Activated CD4-positive, alpha-beta T cell treated with anti-CD3 and anti-CD28 coated beads, Interleukin-10, Interleukin-2, amounts not matched to agents 100 ng/mL and 50 ng/mL, durations not matched to agents 16 hours and 8 hours (primary cell): ENCODE measurements around the gene SF3B6.
"Not testable (repeated sequence)": the region's sequence is repeated elsewhere in the genome, so short reads cannot be mapped to it uniquely, and the experiment has no call there.

Experiments
- DNase-seq: peaks from one replicate; pipeline ENCODE4 v3.0.0-alpha.2; 2020

SF3B6 gene

DNA sequence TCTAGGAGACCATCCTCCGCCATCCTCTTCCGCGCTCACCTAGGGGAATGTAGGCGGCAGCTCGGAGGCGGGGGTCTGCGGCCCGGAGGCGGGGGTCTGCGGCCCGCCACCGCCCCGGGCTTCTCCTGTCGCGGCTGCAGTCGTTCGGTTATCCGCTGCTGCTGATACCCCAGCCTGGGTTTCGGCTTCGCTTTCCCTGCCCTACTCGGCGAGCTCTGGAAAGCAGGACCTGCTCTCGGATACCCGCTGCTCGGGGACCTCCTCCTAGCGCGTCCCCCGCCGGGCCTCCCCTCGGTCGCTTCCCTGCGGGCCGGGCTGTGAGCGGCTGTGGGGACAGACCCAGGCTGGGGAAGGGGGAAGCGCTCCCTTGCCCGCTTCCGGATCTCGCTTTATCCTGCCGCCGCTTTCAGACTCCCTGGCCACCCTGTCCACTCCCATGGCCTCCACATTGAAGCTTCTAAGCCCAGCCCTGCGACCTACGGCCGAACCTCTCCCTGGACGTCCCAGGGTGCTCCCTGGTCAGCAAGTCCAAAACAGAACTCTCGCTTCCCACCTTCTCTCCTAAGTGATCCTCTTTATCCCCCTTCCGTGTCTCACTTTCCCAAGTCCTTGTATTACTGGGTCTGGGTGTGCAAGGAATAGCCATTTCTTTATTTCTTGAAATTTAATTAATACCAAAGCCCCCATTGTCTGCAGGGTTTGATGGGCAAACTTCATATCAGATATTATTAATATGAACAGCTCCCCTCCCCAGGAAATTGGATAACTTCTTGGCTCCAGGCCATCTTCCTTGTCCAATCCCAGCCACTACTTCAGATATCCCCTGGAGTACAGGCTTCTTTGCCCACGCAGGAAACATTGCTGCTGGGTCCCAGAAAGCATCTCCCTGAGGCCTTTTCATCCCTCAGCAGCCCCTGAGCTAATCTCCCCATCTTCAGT lies 25.8 kb downstream of the SF3B6 start:
- DNase-seq = no peak

DNA sequence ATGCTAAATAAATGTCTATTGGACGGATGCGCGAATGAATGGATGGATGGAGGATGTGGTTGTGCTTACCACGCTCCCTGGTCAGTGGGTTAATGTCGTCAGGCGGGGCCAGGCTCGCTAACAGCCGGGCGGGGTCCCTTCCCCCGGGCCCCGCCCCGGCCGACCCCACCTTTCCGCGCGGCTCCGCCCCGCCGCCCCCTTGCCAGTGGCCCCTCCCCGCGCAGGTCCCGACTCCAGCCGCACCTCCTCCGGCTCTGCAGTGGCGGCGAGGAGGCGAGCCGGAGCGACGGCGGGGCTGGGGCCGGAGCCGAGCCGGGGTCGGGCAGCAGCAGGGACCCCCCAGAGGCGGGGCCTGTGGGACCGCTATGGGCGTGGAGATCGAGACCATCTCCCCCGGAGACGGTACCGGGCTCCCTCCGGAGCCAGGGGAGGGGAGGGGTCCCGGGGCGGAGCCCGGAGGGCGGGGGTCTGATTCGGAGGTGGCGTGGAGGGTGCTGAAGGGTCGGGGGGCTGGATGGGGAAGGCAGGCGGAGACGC lies 26.6 kb downstream of the SF3B6 start, which contains the start of gene FKBP1B:
Gene FKBP1B (plus strand): TSS at position 257 of the 537 bp plus-strand sequence. CDS start 109 bp downstream, at position 366.
- DNase-seq = peak; percentile 64

DNA sequence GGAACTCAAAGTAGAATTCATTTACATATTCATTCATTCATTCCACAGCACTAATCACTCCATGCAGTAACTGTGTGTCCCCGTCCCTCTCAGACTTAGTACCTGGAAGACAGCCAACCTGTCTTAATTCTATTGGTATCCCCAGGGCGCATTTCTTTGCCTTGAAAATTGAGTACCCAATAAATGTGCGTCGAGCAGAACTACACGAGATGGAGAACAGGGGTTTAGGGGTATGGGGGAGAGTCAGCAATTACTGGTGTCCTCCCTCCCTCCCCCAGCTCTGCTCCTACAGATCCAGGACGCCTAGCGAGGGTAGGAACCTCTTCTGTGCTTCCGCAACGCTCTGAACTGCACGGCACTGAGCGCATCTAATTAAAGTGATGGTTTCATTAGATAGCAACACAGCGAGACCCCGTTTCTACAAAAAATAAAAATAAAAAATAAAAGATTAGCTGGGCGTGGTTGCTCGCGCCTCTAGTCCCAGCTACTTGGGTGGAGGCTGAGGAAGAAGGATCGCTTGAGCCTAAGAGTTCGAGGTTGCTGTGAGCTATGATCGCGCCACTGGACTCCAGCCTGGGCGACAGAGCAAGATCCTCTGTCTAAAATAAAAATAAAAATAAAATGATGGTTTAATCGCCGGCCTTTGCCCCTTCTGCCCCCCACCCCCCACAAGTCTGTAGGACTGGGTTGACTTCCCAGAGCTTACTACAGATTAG lies 27.2 kb downstream of the SF3B6 start:
- DNase-seq = no peak

- no peak for DNase-seq
These were observed 28.5 kb downstream of the SF3B6 start for GRCh38 chr2:24047703-24048033.

DNA sequence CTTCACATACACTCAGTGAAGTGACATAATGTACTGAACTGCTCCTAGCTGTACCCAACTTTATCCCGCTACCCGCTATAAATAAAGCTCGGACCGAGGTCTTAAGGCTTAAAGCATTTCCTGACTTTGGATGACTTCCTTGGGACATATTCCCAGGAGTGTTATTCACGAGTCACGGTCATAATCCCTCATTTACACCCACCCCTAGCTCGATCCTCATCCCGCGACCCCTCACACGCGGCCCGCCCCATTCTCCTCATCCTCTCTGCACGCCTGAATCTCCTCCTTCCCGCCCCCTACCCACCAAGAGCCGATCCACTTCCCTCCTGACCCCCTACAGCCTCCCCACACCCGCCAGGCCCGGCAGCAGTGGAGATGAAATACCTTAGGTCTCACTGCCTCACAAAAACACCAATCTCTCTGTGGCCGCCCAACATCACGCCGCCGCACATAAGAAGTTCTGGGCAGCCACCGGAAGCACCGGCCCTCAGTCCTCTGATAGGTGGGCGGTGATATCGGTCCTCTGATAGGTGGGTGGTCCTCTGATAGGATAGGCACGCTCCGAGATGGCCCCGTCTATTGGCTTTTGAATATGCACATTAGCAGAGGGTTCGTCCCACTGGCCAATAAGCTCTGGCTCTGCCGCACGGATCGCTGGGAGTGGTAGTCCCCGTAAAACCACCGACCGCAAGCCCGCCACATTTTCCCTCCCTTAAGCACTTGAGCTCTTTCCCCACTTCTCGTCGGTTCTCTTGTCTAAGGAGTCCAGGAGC lies 29.0 kb downstream of the SF3B6 start, which contains the start of gene WDCP:
Gene WDCP (minus strand): TSS at position 462 of the 773 bp plus-strand sequence. CDS start 7,897 bp downstream, outside the sequence.
- DNase-seq = peak; percentile 99

GRCh38 chr2:24046599-24046929 lies 29.6 kb downstream of the SF3B6 start:
- no peak for DNase-seq

DNA sequence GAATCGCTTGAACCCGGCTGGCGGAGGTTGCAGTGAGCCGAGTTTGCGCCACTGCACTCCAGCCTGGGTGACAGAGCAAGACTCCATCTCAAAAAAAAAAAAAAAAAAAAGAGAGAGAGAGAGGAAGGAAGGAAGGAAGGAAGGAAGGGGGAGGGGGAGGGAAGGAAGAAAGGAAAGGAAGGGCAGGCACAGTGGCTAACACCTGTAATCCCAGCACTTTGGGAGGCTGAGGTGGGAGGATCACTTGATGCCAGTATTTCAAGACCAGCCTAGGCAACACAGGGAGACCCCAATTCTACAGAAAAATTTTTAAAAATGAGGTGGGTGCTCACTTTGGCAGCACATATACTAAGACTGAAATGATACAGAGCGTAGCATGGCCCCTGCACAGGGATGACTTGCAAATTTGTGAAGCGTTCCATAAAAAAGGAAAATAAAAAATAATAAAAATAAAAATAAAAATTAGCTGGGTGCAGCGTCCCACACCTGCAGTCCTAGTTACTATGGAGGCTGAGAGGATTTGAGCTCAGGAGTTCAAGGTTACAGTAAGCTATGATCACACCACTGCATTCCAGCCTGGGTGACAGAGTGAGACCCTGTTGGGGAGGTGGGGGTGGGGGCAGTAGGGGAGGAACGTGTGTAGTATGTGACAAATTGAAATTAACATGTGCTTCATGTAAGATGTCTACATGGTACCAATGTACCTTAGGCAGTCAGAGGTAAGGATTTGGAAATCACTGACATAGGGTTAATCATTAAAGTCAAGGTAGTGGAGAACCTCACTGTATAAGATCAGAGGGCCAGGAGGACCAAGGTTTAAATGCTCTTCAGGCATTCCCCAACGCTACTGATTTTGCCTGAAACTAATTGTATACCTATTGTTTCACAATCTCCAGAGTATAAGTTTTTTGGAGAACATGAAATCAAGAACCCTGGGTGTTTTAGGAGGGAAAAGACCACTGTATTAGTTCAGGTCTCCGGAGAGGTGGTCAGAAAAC lies 30.3 kb downstream of the SF3B6 start:
- no peak for DNase-seq

DNA sequence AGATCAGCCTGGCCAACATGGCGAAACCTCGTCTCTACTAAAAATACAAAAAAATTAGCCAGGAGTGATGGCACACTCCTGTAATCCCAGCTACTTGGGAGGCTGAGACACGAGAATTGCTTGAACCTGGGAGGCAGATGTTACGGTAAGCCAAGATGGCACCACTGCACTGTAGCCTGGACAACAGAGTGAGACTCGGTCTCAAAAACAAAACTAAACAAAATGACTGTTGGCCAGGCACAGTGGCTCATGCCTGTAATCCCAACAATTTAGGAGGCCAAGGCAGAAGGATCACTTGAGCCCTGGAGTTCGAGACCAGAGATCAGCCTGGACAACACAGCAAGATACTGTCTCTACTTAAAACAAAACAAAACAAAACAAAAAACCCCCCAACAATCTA lies 33.0 kb downstream of the SF3B6 start:
- not testable (repeated sequence) for DNase-seq

DNA sequence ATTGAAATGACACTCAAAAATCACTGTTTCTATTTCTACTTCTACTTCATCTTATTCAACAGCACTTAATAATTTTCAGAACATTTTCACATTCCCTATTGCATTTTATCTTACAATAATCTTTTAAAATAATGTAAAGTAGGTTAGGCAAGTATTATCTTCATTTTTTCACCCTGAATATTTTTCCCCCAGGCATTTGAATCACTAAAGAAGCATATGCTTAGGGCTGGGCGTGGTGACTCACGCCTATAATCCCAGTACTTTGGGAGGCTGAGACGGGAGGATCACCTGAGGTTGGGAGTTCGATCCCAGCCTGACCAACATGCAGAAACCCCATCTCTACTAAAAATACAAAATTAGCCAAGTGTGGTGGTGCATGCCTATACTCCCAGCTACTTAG lies 35.6 kb downstream of the SF3B6 start:
- DNase-seq = no peak

GRCh38 chr2:24038786-24039499 lies 37.2 kb downstream of the SF3B6 start:
- no peak for DNase-seq

- no peak for DNase-seq
These were observed 49.9 kb downstream of the SF3B6 start for GRCh38 chr2:24026233-24026632.

- no peak for DNase-seq
These were observed 51.0 kb downstream of the SF3B6 start for GRCh38 chr2:24024996-24025663.

GRCh38 chr2:24024018-24024417 lies 52.1 kb downstream of the SF3B6 start:
- no peak for DNase-seq

DNA sequence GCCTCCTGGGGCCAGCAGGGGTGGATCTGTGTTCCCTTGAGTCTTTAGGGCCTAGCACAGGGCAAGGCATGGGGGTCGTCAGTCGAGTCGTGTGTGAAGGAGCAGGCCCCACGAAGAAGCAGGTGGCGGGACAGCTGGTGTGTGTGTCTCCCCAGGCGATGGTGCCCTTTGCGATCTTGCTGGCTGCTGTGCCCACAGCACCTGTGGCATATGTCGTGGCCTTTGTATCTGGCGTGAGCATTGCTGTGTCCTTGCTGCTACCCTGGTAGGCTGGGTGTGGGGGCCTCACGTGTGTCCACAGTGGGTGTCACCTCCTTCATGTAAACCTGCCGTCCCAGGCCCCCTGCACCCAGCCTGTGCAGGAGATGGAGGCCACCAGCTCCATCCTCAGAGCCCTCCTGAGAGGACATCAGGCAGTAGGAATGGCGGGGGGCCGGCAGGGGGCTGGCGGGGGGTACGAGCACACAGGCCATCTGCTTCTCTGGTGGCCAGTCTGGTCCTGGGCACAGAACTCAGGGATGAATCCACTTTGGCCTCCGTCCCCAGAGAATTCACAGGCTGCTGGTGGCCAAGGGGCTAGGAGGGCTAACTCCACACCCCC lies 53.1 kb downstream of the SF3B6 start:
- no peak for DNase-seq

GRCh38 chr2:24022324-24022974 lies 53.7 kb downstream of the SF3B6 start:
- no peak for DNase-seq

- DNase-seq = peak; percentile 43
These were observed 54.8 kb downstream of the SF3B6 start for GRCh38 chr2:24021122-24021998.

DNA sequence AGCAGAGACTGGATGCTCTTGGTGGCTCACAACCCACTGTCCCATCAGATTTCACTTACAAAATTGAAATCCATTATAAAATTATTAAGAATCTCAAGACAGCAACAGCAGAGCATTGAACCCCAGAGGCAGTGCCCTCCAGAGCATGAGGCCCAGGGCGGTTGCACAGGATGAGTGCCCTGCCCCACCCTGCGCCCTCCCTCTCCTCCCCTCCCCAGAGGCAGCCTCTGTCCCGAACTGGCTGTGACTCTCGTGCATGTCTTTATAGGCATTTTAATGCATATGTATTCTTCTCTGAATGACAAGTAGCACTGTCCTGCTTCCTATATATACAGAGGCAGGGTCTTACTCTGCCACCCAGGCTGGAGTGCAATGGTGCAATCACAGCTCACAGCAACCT lies 55.9 kb downstream of the SF3B6 start:
- no peak for DNase-seq

- no peak for DNase-seq
These were observed 56.4 kb downstream of the SF3B6 start for GRCh38 chr2:24019729-24020128.
